Activated T-cell treated with anti-CD3 and anti-CD28 coated beads, Interleukin-2, amount 50 U/mL, for 24 hours (primary cell): ENCODE results near the gene ZNF345.
A peak's percentile ranks its signal among the peaks of the same experiment; 100 is the strongest.

Source experiments
- DNase-seq: peaks from one replicate; pipeline ENCODE4 v3.0.0-alpha.2; 2020
- H3K27ac Mint-ChIP-seq: 2 replicates; pipeline ENCODE4 v1.8.0; 2020; ENCODE audit warnings: mild to moderate bottlenecking, mixed read lengths
- H3K27me3 Mint-ChIP-seq: 2 replicates; pipeline ENCODE4 v1.8.0; 2020; ENCODE audit warnings: mixed read lengths
- H3K36me3 Mint-ChIP-seq: 2 replicates; pipeline ENCODE4 v1.8.0; 2020; ENCODE audit warnings: low read depth, mixed read lengths
- H3K4me1 Mint-ChIP-seq: 2 replicates; pipeline ENCODE4 v1.8.0; 2020; ENCODE audit warnings: low read depth, mixed read lengths
- H3K4me3 Mint-ChIP-seq: 2 replicates; pipeline ENCODE4 v1.8.0; 2020; ENCODE audit warnings: mild to moderate bottlenecking, moderate library complexity, mixed read lengths
- H3K9me3 Mint-ChIP-seq: 2 replicates; pipeline ENCODE4 v1.8.0; 2020; ENCODE audit warnings: mixed read lengths

Gene ZNF345

DNA sequence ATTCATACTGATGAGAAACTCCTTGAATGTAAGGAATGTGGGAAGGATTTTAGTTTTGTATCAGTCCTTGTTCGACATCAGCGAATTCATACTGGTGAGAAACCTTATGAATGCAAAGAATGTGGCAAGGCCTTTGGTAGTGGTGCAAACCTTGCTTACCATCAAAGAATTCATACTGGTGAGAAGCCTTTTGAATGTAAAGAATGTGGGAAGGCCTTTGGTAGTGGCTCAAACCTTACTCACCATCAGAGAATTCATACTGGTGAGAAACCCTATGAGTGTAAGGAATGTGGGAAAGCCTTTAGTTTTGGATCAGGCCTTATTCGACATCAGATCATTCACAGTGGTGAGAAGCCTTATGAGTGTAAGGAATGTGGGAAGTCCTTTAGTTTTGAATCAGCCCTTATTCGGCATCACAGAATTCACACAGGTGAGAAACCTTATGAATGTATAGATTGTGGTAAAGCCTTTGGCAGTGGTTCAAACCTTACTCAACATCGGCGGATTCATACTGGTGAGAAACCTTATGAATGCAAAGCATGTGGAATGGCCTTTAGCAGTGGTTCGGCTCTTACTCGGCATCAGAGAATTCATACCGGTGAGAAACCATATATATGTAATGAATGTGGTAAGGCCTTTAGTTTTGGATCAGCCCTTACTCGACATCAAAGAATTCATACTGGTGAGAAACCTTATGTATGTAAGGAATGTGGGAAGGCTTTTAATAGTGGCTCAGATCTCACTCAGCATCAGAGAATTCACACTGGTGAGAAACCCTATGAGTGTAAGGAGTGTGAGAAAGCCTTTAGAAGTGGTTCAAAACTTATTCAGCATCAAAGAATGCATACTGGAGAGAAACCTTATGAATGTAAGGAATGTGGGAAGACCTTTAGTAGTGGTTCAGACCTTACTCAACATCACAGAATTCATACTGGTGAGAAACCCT, 26.6 kb downstream of the ZNF345 start:
- Mint-ChIP-seq H3K4me3 (no peak overlapping the region), H3K4me1 (no peaks in the 10 kb centered on the region), H3K36me3 (peaks cover 84% of the 10 kb centered on the region), H3K9me3 (peaks cover 52% of the 10 kb centered on the region), H3K27me3 (no peaks in the 10 kb centered on the region), H3K27ac (no peak overlapping the region)
- DNase-seq = no peak

DNA sequence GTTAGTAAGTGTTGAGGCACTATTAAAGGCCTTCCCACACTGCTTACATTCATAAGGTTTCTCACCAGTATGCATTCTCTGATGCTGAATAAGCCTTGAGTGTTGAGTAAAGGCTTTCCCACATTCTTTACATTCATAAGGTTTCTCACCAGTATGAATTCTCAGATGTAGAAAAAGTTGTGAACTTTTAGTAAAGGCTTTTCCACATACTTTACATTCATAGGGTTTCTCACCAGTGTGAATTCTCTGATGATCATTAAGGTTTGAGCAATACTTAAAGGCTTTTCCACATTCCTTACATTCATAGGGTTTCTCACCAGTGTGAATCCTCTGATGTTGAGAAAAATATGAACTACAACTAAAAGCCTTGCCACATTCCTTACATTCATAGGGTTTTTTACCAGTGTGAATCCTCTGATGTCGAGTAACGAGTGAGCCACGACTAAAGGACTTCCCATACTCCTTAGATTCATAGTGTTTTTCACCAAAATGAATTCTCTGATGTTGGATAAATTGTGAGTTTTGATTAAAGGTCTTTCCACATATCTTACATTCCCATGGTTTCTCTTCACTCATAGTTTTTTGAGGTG, 41.2 kb downstream of the ZNF345 start:
- Mint-ChIP-seq H3K27me3 (no peaks in the 10 kb centered on the region), H3K9me3 (peaks cover 62% of the 10 kb centered on the region), H3K4me3 (no peak overlapping the region), H3K4me1 (no peaks in the 10 kb centered on the region), H3K27ac (no peak overlapping the region), H3K36me3 (peaks cover 88% of the 10 kb centered on the region)
- no peak for DNase-seq

DNA sequence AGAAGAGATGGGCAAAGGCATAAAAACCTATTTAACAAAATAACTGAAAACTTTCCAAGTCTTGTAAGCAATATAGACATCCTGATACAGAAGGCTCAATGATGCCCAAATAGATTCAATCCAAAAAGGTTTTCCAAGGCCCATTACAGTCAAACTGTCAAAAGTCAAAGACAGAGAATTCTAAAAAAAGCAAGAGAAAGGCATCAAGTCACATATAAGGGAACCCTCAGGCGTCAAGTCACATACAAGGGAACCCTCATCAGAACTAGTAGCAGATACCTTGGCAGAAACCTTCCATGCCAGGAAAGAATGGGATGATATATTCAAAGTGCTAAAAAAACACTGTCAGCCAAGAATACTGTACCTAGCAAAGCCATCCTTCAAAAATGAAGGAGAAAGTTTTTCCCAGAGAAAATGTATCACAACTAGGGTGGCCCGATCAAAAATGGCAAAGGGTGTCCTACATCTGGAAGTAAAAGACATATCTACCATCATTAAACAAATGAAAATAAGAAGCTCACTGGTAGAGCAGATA, 44.2 kb downstream of the ZNF345 start:
- H3K4me1 Mint-ChIP-seq = no peaks in the 10 kb centered on the region
- H3K36me3 Mint-ChIP-seq = peaks cover 96% of the 10 kb centered on the region
- no peak overlapping the region for H3K27ac Mint-ChIP-seq
- H3K27me3 Mint-ChIP-seq = no peaks in the 10 kb centered on the region
- no peak for DNase-seq
- H3K9me3 Mint-ChIP-seq = peaks cover 65% of the 10 kb centered on the region
- H3K4me3 Mint-ChIP-seq = no peak overlapping the region

DNA sequence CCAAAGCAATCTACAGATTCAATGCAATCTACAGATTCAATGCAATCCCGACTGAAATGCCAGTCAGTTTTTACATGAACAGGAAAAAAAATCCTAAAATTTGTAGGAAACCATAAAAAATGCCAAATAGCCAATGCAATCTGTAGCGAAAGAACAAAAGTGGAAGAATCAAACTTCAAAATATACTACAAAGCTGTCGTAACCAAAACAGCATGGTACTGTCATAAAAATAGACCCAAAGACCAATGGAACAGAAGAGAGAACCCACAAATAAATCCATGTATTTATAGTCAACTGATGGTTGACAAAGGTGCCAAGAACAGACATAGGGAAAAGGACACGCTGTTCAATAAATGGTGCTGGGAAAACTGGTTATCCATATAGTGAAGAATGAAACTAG, 47.7 kb downstream of the ZNF345 start:
- Mint-ChIP-seq H3K4me3 (no peak overlapping the region), H3K36me3 (peaks cover 96% of the 10 kb centered on the region), H3K27ac (no peak overlapping the region), H3K4me1 (no peaks in the 10 kb centered on the region), H3K27me3 (no peaks in the 10 kb centered on the region), H3K9me3 (peaks cover 49% of the 10 kb centered on the region)
- DNase-seq = no peak

DNA sequence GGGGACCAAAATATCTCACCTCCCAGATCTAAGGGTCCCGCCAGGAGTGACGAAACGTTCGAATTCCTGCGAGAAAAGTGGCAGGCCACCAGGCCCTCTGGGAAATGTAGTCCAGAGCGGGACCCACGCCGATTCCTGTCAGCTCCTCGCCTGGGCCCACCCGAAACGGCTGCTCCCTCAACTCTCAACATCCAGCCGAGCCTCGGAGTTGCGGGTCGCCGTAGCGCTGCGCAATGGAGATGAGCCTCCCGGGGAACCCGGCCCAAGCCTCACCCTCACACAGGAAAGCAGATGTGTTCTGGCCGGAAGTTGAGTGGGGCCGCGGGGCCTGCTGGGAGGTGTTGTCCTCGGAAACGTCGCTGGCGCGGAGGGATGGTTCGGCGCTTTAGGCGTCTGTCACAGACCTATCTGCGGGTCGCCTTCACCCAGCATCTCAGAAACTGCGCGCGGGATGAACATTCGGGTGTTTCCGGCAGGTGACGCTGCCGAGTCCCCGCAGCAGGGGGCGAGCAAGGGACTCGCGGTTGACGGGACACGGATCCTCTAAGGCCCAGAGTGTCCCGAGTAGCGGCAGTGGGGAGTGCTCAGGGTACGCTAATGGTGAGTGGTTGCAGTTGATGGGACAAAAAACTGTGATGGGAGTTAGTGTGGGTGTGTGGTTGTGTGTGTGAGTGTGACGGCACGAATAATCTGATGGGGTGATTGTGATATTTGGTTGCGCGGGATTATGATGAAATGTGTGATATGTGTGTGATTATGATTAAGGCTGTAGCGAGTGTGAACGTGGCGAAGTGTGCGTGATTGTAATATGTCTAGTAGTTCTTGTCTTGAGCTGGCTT, 65.5 kb downstream of the ZNF345 start, which contains the start of the genes ZNF568 and ZNF829:
TSS of gene ZNF568 (plus strand) at position 341 of the 839 bp plus-strand sequence. CDS start 6,439 bp downstream, outside the sequence.
TSS of gene ZNF829 (minus strand) at position 300 of the 839 bp plus-strand sequence. CDS start 1,124 bp downstream, outside the sequence.
- H3K9me3 Mint-ChIP-seq = peaks cover 48% of the 10 kb centered on the region

DNA sequence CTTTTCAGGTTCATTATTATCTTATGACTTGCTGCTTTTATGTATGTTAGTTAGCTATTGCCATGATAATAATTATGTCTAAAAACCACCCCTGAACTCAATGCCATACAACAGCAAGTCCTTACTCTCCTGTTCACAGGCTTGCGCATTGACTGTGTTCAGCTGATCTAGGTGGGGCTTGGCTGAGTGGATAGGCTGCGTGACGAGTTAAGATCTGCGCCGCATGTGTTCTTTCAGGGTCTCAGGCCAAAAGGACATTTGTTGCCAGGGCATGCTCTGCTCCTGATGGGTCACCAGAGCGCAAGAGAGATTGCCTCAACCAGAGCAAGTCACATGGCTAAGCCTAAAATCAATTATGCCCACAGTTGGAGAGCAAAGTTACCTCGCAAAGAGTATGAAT, 66.3 kb downstream of the ZNF345 start:
- peak overlapping the region; percentile 85 for H3K4me3 Mint-ChIP-seq
- no peaks in the 10 kb centered on the region for H3K27me3 Mint-ChIP-seq
- H3K36me3 Mint-ChIP-seq = peaks cover 92% of the 10 kb centered on the region
- DNase-seq = peak; percentile 32
- H3K9me3 Mint-ChIP-seq = peaks cover 47% of the 10 kb centered on the region
- peak overlapping the region; percentile 98 for H3K27ac Mint-ChIP-seq
- H3K4me1 Mint-ChIP-seq = peaks cover 34% of the 10 kb centered on the region

More for the DNA sequence above, 65.5 kb downstream of the ZNF345 start, which contains the start of the genes ZNF568 and ZNF829:
- DNase-seq = peak; percentile 93
- Mint-ChIP-seq H3K36me3 (peaks cover 92% of the 10 kb centered on the region), H3K27me3 (no peaks in the 10 kb centered on the region), H3K4me3 (peak within 1 kb of the TSS; percentile 85), H3K4me1 (peaks cover 34% of the 10 kb centered on the region), H3K27ac (peak within 1 kb of the TSS; percentile 98)

DNA sequence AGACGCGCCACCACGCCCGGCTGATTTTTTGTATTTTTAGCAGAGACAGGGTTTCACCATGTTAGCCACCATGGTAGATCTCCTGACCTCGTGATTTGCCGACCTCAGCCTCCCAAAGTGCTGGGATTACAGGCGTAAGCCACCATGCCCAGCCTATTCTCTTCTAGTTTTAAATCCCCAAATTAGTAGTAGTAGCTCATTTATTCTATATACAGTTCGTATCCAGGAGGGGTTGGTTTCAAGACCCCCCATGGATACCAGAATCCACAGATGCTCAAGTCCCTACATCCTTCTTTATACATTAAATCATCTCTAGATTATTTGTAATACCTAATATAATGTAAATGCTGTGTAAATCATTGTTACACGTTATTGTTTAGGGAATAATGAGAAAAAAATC, 67.4 kb downstream of the ZNF345 start:
- H3K4me1 Mint-ChIP-seq = peaks cover 34% of the 10 kb centered on the region
- DNase-seq = no peak
- no peaks in the 10 kb centered on the region for H3K27me3 Mint-ChIP-seq
- peaks cover 51% of the 10 kb centered on the region for H3K9me3 Mint-ChIP-seq
- peaks cover 91% of the 10 kb centered on the region for H3K36me3 Mint-ChIP-seq
- H3K4me3 Mint-ChIP-seq = no peak overlapping the region
- H3K27ac Mint-ChIP-seq = no peak overlapping the region
